HUES6 (cell line): Measurements from ENCODE around the gene NEDD9.

ENCODE experiments used
- H3K27ac ChIP-seq: 2 replicates; pipeline ENCODE4 v1.7.0; 2013; ENCODE audit warnings: low read depth, mild to moderate bottlenecking, low read length, inconsistent platforms
- H3K27me3 ChIP-seq: 2 replicates; pipeline ENCODE4 v1.6.1; 2013; ENCODE audit warnings: low read length; ENCODE audit not compliant: control insufficient read depth, insufficient read depth
- H3K36me3 ChIP-seq: 2 replicates; pipeline ENCODE4 v1.6.1; 2013; ENCODE audit warnings: low read length; ENCODE audit not compliant: control insufficient read depth, insufficient read depth
- H3K4me1 ChIP-seq: 2 replicates; pipeline ENCODE4 v1.6.1; 2013; ENCODE audit warnings: low read length; ENCODE audit not compliant: control insufficient read depth, insufficient read depth
- H3K4me3 ChIP-seq: 2 replicates; pipeline ENCODE4 v1.5.1; 2013; ENCODE audit warnings: low read depth, low read length
- H3K9ac ChIP-seq: one replicate; pipeline ENCODE4 v1.6.1; 2013; ENCODE audit warnings: mild to moderate bottlenecking, low read length
- H3K9me3 ChIP-seq: 2 replicates; pipeline ENCODE4 v1.6.1; 2013; ENCODE audit warnings: low read depth, low read length; ENCODE audit not compliant: control insufficient read depth, insufficient read depth

NEDD9 gene

GRCh38 chr6:11232193-11232769 is at the start of gene NEDD9:
Gene NEDD9, minus strand, starts transcription at chr6:11232668. Its CDS starts 153 bp downstream, at chr6:11232515.
- Histone ChIP-seq H3K4me1 (peaks cover 44% of the 10 kb centered on the region), H3K27ac (0 out of 2 replicates have a peak within 1 kb of the TSS, but pooled peaks have one; percentile 27), H3K4me3 (peak within 1 kb of the TSS; percentile 84), H3K27me3 (no peaks in the 10 kb centered on the region), H3K9ac (peak within 1 kb of the TSS; percentile 83), H3K36me3 (no peaks in the 10 kb centered on the region), H3K9me3 (no peaks in the 10 kb centered on the region)

GRCh38 chr6:11282245-11282644 is 49.8 kb upstream of the NEDD9 start:
- H3K27ac ChIP-seq: no peak overlapping the region
- no peaks in the 10 kb centered on the region for H3K9me3 ChIP-seq
- no peaks in the 10 kb centered on the region for H3K36me3 ChIP-seq
- H3K4me1 ChIP-seq: peaks cover 11% of the 10 kb centered on the region; the same call in 1 of the 2 replicates
- no peaks in the 10 kb centered on the region for H3K27me3 ChIP-seq
- H3K9ac ChIP-seq: no peak overlapping the region
- H3K4me3 ChIP-seq: no peak overlapping the region

GRCh38 chr6:11280394-11280793 is 47.9 kb upstream of the NEDD9 start:
- Histone ChIP-seq H3K36me3 (no peaks in the 10 kb centered on the region), H3K9me3 (no peaks in the 10 kb centered on the region), H3K27ac (no peak overlapping the region), H3K27me3 (no peaks in the 10 kb centered on the region), H3K4me1 (peaks cover 19% of the 10 kb centered on the region), H3K4me3 (no peak overlapping the region), H3K9ac (no peak overlapping the region)

DNA sequence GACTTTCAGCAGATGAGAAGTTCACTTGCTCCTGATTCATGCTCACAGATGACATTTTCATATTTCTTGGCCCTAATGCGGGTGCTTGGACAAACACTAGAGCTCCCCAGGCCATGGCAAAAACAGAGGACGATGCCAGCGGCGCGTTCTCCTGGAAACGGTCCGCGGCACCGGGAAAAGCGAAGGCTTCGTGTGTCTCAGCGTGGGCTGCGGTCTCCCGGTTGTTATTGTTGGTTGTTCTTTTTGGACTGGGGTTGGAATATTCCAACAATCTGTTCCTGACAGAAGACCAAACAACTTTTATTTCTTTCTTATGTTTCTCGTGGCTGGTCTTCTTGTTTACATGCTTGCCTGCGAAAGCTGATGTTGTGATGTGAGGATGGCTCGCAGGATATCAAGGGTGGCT is 46.8 kb upstream of the NEDD9 start:
- H3K9ac ChIP-seq: no peak overlapping the region
- no peaks in the 10 kb centered on the region for H3K36me3 ChIP-seq
- H3K9me3 ChIP-seq: no peaks in the 10 kb centered on the region
- no peak overlapping the region for H3K4me3 ChIP-seq
- no peaks in the 10 kb centered on the region for H3K27me3 ChIP-seq
- H3K4me1 ChIP-seq: peaks cover 19% of the 10 kb centered on the region
- no peak overlapping the region for H3K27ac ChIP-seq

DNA sequence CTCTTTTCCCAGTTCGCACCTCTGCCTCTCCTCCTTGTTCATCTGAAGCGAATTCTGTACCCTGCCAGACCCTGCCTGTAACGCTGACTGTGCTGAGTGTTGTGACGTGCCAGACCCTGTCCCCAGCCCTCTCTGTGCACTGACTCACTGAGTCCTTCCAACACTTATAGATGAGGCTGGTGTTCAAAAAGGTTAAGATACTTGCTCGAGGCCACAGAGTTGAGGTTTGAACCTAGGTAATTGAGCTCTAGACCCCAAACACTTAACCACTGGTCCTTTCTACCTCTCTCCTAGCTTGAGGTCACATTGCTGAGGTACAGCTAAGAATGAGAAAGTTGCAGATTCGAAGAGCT is 45.7 kb upstream of the NEDD9 start:
- Histone ChIP-seq H3K27ac (no peak overlapping the region; the same call in 1 of the 2 replicates), H3K9me3 (no peaks in the 10 kb centered on the region), H3K27me3 (no peaks in the 10 kb centered on the region), H3K36me3 (no peaks in the 10 kb centered on the region), H3K4me3 (no peak overlapping the region), H3K9ac (peak overlapping the region; percentile 35), H3K4me1 (peaks cover 19% of the 10 kb centered on the region)

DNA sequence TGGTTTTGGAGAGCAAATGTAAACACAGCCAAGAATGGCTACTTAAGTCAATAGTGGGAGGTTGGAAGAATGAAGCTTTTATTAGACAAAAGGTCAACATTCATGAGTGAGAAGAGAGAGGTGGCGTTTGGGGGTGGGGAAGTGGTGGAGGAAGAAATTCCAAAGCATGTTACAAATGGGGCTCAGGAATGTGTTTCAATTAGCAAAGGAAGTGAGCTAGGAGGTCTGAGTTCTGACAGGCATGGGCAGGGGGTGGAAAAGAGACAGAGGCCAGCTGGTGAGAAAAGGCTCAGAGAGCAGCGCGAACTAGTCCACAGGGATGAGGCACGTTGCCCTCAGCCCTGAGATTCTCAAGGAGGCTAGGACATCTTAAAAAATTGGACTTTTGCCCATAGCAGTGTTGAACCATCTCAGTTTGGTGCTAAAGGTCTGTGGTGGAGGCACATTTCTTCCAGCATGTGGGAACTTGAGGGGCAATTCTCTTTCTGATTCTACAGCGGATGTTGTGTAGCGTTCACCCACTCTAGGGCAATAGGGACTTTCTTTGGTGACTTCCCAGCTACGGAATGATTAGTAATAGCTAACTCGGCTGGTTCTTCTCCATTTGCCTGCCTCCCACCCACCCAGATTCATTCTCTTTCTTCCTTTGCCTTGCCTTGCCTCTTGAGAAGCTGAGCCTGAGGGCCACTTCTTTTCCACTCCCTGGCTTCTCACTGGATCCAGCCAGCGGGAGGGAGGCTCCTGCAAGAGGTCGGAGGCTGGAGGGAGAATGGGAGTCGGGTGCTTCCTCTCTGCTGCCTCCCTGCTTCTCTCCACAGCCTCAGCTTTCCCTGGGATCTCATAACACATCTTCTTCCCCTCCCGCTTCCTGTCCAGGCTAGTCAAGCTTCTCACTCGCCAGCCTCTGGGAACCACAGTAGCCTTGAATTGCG is 45.1 kb upstream of the NEDD9 start:
- peak overlapping the region; percentile 1; the same call in 1 of the 2 replicates for H3K4me3 ChIP-seq
- H3K27me3 ChIP-seq: no peaks in the 10 kb centered on the region
- H3K4me1 ChIP-seq: peaks cover 19% of the 10 kb centered on the region
- peak overlapping the region; percentile 35 for H3K9ac ChIP-seq
- no peak overlapping the region; the same call in 1 of the 2 replicates for H3K27ac ChIP-seq
- H3K36me3 ChIP-seq: no peaks in the 10 kb centered on the region
- no peaks in the 10 kb centered on the region for H3K9me3 ChIP-seq

GRCh38 chr6:11276911-11277274 is 44.4 kb upstream of the NEDD9 start:
- peak overlapping the region; percentile 1; the same call in 1 of the 2 replicates for H3K4me3 ChIP-seq
- no peak overlapping the region for H3K27ac ChIP-seq
- no peaks in the 10 kb centered on the region for H3K36me3 ChIP-seq
- H3K9ac ChIP-seq: no peak overlapping the region
- no peaks in the 10 kb centered on the region for H3K9me3 ChIP-seq
- peaks cover 19% of the 10 kb centered on the region for H3K4me1 ChIP-seq
- H3K27me3 ChIP-seq: no peaks in the 10 kb centered on the region

DNA sequence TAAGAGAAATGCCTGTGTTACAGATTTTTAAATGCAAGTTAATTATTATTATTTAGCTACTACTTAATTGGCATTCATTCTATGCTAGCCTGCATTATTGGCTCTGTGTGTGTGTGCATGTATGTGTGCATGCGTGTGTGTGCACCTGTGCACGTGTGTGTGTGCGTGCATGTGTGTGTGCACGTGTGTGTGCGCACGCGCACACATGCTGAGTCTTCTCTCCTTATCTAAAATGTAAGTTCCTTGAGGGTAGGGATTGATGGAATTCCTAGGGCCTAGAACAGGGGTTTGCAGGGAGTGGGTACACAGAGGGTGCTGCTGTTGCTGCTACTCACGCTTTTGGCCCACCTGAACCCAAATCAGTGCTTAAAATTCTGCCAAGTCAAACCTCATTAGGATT is 43.8 kb upstream of the NEDD9 start:
- Histone ChIP-seq H3K4me3 (no peak overlapping the region), H3K27me3 (no peaks in the 10 kb centered on the region), H3K27ac (no peak overlapping the region), H3K36me3 (no peaks in the 10 kb centered on the region), H3K4me1 (peaks cover 19% of the 10 kb centered on the region), H3K9ac (no peak overlapping the region), H3K9me3 (no peaks in the 10 kb centered on the region)

DNA sequence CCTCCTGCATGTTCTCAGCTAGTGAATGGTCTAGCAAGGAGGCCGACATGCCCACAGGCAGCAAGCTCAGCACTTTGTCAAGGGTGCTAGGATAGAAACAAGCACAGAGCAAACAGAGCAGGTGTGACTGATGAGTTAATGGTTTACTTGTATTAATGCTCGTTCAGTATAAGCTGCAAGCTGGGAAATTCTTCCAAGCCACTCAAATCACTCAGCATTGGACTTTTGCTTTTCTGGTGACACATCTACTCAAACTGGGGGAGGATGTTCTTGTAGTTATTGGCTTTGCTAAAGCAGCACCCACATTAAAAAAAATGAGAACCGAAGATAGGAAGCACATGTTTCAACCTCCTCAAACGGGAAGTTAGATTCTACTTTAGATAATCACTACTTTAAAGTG is 43.1 kb upstream of the NEDD9 start:
- H3K36me3 ChIP-seq: no peaks in the 10 kb centered on the region
- H3K27ac ChIP-seq: no peak overlapping the region
- no peak overlapping the region for H3K4me3 ChIP-seq
- peaks cover 21% of the 10 kb centered on the region for H3K4me1 ChIP-seq
- no peak overlapping the region for H3K9ac ChIP-seq
- no peaks in the 10 kb centered on the region for H3K9me3 ChIP-seq
- H3K27me3 ChIP-seq: no peaks in the 10 kb centered on the region

DNA sequence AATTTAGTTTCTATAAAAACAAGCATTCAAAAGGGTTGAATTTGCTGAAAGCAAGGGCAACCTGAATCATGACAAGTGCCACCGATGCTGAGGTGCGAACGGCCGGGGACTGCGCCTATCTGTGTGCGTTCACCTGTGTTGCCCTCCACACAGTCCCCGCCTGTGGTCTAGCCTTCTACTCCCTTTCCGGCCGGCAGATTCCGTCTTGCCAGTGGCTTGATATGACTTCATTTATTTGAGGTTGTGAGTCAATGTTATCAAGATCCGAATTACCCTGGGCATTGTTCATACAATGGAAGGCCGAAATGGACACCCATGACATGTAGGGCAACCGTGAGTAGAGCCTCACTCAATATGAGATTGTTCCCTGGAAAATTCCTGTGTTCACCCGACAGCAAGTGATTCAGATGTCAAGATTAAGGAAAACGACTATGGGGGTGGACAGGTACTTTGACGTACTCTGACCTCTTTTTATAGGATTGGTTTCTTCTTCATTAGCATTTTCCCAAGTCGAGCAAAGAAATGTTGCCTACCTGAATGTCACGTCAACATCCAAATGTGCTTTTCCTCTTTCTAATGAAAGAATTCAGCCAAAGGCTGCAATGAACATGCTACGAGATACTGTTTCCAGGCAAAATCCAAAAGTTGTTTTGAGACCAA is 41.1 kb upstream of the NEDD9 start:
- no peak overlapping the region for H3K27ac ChIP-seq
- peaks cover 24% of the 10 kb centered on the region for H3K4me1 ChIP-seq

More for the DNA sequence above, 41.1 kb upstream of the NEDD9 start:
- Histone ChIP-seq H3K9ac (no peak overlapping the region), H3K4me3 (no peak overlapping the region), H3K9me3 (no peaks in the 10 kb centered on the region), H3K27me3 (no peaks in the 10 kb centered on the region), H3K36me3 (no peaks in the 10 kb centered on the region)
